ENCODE measurements around the gene DYDC2. TPM values are rescaled to one million over a fixed set of nuclear protein-coding genes. Genes with fewer than 3 reads are reported as not detected.

The DYDC2 gene, protein sequence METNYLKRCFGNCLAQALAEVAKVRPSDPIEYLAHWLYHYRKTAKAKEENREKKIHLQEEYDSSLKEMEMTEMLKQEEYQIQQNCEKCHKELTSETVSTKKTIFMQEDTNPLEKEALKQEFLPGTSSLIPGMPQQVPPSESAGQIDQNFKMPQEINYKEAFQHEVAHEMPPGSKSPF
- 0.20 and 0.53 TPM in 2 replicates for total RNA-seq (2014; rRNA removed; shearing (Covaris generic))
- polyA plus RNA-seq (2015; cell fraction: cytosol; rRNA removed) = 0.67 and 0.98 TPM in 2 replicates
- 0.29 TPM in 1 of 2 replicates, not detected in the other for polyA plus RNA-seq (2015; cell fraction: nucleus; rRNA removed)

DNA sequence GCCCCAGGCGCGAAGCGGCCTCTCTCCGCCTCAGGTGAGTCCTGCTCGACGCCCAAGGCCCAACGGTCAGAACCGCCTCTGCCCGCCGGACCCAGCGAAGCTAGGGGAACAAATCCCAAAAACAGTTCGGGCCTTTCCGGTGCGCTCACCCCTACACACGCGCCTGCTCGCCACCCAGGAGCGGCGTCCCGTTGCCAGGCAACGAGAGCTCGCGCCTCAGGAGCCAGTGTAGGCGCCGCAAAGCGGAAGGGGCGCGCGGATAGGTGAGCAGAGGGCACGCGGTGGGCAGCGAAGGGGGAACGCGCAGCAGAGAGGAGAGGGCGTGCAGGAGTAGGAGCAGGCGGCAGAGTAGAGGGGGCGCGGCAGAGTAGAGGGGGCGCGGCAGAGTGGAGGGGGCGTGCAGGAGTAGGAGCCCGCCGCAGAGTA, at the start of gene DYDC2, which contains the start of gene DYDC1:
Gene DYDC2, plus strand, starts transcription at position 219 of the 426 bp plus-strand sequence. CDS start 5,663 bp downstream, outside the sequence.
Gene DYDC1, minus strand, starts transcription at position 193 of the 426 bp plus-strand sequence. CDS start 4,154 bp downstream, outside the sequence.
- no peak for DNase-seq (ENCODE audit: low read depth)

DNA sequence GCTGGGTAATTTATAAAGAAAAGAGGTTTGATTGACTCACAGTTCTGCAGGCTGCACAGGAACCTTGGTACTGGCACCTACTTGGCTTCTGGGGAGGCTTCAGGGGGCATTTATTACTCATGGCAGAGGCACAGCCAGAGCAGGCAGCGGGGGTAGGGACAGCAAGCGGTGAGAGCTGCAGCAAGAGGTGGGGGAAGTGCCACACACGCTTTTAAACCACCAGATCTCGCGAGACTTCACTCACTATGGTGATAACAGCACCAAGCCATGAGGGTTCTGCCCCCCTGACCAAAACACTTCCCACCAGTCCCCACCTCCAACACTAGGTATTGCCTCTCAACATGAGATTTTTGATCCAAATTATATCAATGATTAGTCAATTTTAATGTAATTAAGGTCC, 43.1 kb upstream of the DYDC2 start:
- peak; percentile 11 for DNase-seq (ENCODE audit: low read depth)

DNA sequence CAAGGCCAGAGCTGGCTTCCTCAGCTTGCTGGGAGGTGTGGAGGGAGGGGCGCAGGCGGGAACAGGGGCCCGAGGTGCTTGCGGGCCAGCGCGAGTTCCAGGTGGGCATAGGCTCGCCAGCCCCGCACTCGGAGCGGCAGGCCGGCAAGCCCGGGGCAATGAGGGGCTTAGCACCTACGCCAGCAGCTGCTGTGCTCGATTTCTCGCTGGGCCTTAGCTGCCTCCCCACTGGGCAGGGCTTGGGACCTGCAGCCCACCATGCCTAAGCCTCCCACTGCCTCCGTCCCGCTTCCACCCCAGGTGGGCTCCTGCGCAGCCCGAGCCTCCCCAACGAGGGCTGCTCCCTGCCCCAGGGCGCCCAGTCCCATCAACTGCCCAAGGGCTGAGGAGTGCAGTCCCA, 41.2 kb upstream of the DYDC2 start:
- no peak for DNase-seq (ENCODE audit: low read depth)

DNA sequence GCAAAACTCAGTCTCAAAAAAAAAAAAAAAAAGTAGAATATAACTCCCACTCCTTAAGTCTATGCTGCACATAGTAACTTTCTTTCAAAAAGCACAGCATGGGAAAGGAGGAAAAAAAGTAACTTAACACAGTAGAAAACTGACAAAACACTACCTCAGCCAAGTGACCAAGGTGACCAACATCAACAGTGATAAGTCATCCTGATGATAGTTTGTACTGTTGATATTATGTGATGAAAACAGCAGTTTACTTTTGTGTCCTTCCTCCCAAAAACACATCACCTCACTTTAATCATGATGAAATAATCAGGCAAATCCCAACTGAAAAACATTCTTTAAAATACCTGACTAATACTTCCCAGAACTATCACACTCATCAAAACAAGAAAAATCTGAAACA, 37.8 kb upstream of the DYDC2 start:
- DNase-seq (ENCODE audit: low read depth) = no peak

DNA sequence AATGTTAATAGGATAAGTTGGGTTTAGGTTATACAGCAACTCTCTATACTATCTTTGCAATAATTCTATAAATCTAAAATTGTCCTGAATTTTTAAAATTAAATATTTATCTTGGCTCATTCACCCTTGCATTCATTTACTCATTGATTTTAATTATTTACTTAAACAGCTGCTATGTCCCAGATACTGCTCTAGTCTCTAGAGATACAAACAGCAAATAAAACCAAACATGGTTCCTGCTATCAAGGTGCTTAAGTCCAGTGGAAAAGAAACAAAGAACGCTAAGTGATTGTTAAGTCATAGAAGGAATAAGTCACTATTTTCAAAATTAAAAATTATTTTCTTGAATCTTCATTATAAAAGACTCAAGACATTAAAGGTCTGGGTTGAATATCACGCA, 37.3 kb upstream of the DYDC2 start:
- no peak for DNase-seq (ENCODE audit: low read depth)

DNA sequence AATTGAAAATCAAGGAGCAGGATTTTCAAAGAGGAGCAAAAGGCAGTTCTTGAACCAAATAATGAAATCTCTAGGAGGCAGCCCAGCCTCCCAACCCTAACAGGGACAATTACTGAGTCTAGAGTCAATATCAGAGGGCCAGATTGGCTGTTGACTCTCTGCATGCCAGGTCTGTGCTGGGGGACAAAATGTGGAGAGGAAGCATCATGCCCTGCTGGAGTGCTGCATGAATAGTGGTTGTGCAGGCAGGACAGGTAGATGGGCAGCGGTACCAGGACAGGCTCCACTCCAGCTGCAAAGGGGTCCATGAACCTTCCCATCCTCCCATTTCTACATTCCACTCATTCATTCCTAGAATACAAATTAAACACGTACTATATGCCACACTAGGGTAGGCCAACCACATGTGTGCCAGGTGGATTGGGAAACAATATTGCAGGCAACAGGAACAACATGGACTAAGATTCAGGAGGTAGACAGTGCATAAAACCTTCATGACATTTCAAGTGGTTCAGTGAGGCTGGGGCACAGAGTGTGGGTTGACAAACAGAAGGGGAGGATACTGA, 36.8 kb upstream of the DYDC2 start:
- DNase-seq (ENCODE audit: low read depth) = no peak

DNA sequence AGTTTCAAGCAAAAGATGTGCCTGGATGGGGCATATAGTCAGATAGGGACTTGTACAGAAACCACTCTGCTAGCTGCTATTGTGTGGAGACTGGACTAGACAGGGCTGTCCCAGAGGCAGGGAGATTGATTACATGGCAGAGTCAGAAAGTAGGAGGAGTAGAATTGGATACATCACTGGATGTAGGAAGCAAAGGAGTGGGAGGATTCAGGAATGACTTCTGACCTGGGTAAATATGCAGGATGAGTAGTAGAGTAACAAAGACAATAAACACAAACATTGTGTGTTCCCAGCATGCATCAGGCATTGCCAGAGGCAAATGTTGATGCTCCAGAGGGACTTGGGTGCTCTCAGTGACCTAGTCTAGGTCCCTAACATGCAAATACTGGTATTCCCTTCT, 36.2 kb upstream of the DYDC2 start:
- DNase-seq (ENCODE audit: low read depth) = no peak

DNA sequence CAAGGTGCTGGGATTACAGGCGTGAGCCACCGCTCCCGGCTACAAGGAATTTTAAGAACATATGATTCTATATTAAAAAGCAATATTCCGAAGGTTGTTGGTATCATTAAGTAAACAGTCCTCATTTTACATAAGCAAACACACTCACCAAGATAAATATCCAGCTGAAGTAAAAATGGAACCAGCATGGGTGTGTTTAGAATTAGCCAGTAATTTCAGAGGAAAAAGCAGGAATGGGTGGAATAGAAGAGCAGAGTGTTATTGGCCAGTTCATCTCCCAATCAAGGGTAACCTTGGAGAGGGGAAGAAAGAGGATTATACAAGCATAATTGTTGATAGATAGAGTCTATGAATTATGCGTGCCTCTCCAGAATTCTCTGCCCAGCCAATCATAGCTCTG, 35.4 kb upstream of the DYDC2 start:
- DNase-seq (ENCODE audit: low read depth) = no peak

DNA sequence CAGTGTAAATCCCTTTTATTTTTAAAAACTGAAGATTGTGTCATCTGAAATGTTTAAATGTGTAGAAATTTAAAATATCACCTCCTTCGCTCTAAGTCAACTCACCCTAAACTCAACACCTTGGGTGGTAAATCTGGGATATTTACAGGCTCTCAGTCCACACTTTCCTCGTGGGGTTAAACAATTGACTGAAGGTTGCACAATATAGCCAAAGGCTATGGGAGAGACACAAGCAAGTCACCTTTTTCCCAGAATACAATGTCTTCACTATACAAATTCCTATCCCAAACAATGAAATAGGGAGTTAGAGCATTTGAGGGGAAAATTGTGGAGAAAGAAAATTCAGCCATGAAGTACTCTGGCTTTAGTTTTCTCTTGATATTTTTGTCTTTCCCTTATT, 34.4 kb upstream of the DYDC2 start:
- DNase-seq (ENCODE audit: low read depth) = no peak

DNA sequence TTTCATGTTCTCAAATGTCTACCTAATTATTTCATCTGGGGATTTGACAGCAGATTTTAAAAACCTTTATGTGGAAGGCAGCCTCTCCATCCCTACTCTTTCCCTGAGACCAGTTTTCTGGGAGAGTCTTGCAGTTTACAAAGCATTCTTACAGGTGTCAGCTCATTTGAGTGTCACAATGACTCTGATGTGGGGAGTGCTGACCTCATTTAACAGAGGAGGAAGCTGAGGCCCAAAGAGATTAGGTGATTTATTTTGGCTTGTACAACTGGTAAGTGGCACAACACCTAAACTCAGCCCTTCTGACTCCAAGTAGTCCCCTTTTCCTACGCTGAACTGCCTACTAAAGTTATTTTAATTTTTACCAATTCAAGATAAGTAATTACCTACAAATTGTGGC, 33.9 kb upstream of the DYDC2 start:
- no peak for DNase-seq (ENCODE audit: low read depth)

DNA sequence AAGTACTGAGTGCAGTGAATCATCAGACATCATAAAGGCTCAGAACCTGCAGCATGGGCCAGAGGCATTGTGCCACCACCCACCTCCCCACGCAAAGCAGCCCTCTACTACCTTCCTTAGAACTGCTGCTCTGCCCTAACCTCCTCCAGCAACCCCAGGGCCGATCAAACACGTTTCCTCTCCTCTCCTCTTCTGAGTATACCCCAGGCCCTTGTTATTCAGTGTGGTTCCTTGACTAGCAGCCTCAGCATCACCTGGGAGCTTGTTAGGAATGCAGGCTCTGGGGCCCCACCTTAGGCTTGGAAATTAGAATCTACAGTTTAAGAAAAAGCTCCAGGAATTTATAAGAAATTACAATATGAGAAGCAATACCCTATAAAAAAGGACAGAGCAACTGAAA, 33.3 kb upstream of the DYDC2 start:
- no peak for DNase-seq (ENCODE audit: low read depth)

DNA sequence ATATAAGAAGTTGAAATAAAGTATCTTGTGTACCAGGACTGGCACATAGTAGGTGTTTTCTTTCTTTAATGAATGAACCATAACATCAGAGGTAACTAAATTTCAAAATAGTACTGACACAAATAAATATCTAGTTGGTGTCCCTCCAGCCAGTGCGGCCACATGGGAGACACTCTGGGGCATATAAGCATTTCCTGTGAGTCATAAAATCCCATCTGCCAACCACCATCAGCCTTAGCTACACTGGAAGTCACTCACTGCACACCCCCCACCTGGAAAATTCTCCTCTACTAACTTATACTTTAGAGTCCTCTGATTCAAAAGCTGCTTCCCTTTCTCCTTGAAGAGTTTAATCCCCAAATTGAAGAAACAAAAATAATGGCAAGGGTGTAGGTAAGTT, 32.5 kb upstream of the DYDC2 start:
- peak; percentile 74 for DNase-seq (ENCODE audit: low read depth)

DNA sequence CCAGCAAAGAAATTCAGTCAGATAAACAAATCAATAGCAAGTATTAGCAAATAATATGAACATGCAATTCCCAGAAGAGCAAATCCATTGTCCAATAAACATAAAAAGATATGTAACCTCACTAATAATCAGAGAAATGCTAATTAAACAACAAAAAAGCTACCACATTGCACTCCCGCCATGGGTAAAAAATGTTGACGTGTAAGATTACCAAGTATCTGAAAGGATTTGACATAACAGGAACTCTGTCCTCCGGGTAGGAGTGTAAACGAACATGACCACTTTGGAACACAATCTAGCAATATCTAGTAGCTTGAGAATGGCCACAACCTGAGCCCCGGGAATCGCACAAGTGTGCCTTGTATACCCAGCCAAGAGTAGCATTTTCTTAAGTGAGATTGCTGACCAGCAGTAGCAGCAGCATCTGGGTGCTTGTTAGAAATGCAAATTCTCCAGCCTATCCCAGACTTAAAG, 31.7 kb upstream of the DYDC2 start:
- DNase-seq (ENCODE audit: low read depth) = no peak

DNA sequence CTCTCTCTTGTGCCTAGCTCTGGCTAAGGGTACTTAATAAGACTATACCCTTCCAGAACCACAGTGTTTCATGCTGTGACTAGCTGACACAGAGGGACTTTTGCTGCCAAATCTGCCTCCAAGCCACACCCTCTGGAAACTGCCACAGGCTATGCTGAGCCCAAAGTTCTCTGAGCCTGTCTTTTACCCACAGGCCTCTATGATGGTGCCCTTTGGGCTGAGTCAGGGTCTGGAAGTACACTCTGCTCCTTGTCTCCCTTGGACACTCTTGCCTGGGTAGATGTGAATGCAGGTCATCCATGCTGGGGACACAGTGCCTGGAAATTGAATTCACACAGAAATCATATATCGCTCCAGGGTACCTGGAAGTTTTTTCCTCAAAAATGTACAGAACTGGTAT, 22.6 kb upstream of the DYDC2 start:
- DNase-seq (ENCODE audit: low read depth) = no peak

DNA sequence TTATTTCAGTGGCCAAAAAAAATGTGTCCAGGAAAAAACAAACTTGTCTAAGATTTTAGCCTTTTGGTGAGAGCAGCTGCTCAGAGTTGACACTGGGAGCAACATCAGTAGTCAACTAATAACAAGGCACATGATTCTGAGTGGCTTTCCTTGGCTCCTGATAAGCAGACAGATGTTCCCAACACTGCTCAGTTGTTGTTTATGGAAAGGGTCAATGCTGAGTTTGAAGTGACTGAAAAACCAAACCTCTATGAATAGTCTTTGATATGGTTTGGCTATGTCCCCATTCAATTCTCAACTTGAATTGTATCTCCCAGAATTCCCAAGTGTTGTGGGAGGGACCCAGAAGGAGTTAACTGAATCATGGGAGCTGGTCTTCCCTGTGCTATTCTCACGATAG, 12.3 kb upstream of the DYDC2 start:
- DNase-seq (ENCODE audit: low read depth) = peak; percentile 10

DNA sequence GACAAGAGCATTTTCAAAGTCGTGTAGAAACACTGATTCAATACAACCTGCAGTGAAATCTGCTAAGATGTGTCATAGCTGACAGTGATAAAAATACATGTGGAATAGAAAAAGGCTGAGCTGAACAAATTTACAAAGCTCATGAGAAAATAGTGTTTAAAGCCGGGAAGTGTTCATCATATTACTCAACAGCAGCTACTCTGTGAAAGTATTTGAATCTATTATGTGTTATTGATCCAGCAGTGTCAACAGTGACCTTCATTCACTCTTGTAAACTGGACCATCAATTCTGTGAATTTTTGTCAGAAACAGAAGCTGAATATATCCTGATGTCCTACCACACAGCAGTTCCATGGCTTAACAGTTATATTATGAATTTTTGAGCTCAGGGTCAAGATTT, 11.7 kb upstream of the DYDC2 start:
- DNase-seq (ENCODE audit: low read depth) = no peak

DNA sequence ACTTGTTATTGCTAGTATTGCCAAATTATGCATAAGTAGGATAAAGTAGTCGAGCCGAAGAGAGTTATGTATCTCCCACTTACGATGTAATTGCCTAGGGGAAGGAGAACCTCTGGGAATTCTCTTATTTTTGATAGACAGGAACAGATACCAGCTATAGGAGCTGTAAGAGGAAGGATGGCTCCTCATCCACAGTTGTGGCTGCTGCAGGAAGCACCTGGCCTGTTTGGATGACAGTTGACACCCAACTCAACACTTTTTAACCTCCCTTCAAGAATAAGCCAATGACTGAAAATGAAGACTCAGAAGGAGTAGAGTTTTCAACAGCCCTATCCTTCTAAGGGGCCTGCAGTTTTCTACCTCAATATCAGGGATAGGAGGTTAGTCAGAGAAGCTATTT, 6.3 kb upstream of the DYDC2 start:
- DNase-seq (ENCODE audit: low read depth) = no peak

DNA sequence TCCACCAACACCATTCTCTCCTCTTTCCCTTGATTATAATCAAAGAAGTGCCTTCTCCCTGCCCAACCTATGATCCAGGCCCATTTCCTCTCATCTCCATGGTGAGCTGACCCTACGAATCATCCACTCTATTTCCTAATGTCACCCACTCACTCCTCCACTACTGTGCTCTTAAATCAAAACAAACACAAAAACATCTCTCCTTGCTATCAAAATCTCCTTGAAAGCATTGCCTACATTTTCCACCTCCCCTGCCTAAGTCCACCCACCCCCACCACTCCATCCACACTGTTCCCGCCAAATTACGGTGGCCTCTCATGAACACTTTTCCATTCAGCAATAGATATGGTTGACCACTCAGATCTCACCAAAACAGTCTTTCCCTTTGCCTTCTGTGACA, 5.4 kb upstream of the DYDC2 start:
- DNase-seq (ENCODE audit: low read depth) = no peak

DNA sequence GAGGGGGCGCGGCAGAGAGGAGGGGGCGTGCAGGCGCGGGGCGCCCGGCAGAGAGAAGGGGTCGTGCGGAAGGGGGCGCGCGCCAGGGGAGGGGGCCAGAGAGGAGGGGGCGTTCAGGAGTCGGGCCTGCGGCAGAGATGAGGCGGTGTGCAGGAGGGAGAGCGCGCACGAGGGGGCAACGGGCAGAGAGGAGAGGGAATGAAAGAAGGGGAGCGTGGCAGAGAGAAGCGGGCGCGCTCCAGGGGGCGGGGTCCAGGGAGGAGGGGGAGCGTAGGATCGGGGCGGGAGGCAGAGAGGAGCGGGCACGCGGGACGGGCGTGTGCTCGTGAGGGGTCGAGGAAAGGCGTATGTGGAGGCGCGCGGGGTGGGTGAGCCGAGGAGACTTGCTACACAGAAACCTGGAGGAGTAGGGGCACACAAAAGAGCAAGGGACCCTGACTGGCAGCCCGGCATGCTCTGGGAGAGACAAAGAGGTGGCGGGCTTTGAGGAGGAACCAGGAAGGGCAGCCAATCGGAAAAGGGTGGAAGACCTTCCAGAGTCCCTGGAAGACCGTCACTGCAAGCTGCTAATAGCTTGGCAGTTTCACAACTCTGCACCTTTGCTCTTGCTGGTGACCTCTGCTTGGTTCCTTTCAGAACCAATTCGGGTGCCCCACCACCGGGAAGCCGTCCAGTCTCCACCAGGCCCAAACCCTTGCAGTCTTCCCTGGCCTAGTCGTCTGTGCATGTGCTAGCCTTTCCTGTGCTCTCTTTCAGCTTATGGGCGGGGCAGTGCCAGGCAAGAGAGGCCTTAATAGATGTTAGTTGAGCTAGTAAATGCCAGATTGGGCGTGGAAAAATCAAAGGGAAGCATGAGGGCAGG, 639 bp downstream of the DYDC2 start:
- DNase-seq (ENCODE audit: low read depth) = no peak

DNA sequence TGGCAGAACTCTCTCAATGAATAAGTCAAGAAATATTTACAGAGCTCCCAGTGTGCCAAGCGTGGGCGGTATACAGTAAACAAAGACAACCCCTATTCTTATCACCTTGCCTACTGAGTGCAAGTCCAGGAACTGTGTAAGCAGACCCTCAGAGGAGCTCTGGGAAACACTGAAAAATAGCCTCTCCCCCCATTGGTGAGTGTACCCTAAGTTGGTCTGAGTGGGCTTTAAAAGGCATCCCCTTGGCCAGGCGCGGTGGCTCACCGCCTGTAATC, 1.2 kb downstream of the DYDC2 start:
- no peak for DNase-seq (ENCODE audit: low read depth)

DNA sequence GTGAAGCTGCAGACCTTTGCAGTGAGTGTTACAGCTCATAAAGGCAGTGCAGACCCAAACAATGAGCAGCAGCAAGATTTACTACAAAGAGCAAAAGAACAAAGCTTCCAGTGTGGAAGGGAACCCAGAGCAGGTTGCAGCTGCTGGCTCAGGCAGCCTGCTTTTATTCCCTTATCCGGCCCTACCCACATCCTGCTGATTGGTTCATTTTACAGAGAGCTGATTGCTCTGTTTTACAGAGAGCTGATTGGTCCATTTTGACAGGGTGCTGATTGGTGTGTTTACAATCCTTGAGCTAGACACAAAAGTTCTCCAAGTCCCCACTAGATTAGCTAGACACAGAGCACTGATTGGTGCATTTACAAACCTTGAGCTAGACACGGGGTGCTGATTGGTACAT, 2.3 kb downstream of the DYDC2 start:
- peak; percentile 18 for DNase-seq (ENCODE audit: low read depth)

DNA sequence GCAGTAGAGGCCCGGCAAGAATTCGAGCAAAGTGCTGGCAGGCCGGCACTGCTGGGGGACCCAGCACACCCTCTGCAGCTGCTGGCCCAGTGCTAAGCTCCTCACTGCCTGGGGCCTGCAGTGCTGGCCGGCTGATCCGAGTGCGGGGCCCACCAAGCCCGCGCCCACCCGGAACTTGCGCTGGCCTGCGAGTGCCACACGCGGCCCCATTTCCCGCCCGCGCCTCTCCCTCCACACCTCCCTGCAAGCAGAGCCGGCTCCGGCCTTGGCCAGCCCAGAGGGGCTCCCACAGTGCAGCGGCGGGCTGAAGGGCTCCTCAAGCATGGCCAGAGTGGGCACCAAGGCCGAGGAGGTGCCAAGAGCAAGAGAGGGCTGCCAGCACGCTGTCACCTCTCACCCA, 3.1 kb downstream of the DYDC2 start:
- DNase-seq (ENCODE audit: low read depth) = no peak
